Left ventricle myocardium inferior (tissue), 1 donor: Measurements from ENCODE around the gene RAB40C. TPM values are rescaled to one million over a fixed set of nuclear protein-coding genes. Genes with fewer than 3 reads are reported as not detected.

ENCODE experiments used
- DNase-seq: peaks from one replicate; pipeline ENCODE4 v3.0.0-alpha.2; 2020
- H3K27ac ChIP-seq: fragments of 200-600 bp; replicated peaks from 2 replicates; pipeline ENCODE4 v1.8.0; 2021
- H3K27me3 ChIP-seq: fragments of 200-600 bp; 2 replicates; pipeline ENCODE4 v1.8.0; 2021; ENCODE audit warnings: low read depth
- H3K36me3 ChIP-seq: fragments of 200-600 bp; 2 replicates; pipeline ENCODE4 v1.8.0; 2021
- H3K4me1 ChIP-seq: fragments of 200-600 bp; 2 replicates; pipeline ENCODE4 v1.8.0; 2021
- H3K4me3 ChIP-seq: fragments of 200-600 bp; 2 replicates; pipeline ENCODE4 v1.8.0; 2021; ENCODE audit warnings: mild to moderate bottlenecking, moderate library complexity
- H3K9me3 ChIP-seq: fragments of 200-600 bp; replicated peaks from 2 replicates; pipeline ENCODE4 v1.8.0; 2021
- CTCF ChIP-seq: fragments of 200-600 bp; IDR thresholded peaks from 2 replicates; pipeline ENCODE4 v1.8.0; 2021; ENCODE audit warnings: antibody characterized with exemption, mild to moderate bottlenecking, borderline replicate concordance
- intact Hi-C: fragments of 100-400 bp; cut with micrococcal nuclease; formaldehyde crosslinking; loops from one replicate; pipeline ENCODE4 v1.11.0; 2022
- total RNA-seq: library from RNA; stranded (reverse); fragmentation: NEBNext Ultra II Directional; extraction: Animal tissue kit (Norgen Biotek cat#: 25700); gene quantifications from one replicate; pipeline ENCODE4 v1.2.1, GENCODE V29; 2021
- donor health status: DM: no; HTN: yes; CAD: no; lungs with severe emphysema.

Gene RAB40C
- total RNA-seq, 1 donor from 2014 or later = 10.3 TPM

DNA sequence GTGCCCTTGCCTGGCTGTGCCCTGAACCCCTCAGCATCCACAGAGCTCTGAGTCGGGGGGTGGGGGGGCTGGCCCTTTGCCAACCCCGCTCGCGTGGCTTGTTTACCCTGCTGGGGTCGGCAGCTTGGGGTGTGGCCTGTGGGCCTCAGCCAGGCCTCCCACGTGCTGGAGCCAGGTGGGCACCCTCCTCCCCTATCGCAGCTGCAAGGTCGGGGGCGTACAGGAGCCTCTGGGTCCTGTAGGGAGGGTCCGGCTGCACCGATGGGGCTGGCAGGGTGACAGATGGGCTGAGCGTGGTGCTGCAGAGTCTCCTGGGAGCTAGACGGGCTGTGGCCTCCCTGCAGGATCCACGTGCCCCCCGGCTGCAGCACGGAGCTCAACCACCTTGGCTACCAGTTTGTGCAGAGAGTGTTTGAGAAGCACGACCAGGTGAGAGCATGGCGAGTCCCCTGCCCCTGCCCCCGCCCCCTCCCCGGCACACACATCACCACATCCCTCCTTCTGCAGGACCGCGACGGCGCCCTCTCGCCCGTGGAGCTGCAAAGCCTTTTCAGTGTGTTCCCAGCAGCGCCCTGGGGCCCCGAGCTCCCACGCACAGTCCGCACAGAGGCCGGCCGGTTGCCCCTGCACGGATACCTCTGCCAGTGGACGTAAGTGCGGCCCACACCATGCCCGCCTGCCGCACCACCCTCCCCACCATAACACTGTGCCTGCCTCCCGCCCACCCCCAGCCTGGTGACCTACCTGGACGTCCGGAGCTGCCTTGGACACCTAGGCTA lies 81.7 kb downstream of the RAB40C start:
- no peak for TF ChIP-seq CTCF
- intact Hi-C loops = no loop called here
- H3K27me3 ChIP-seq = peaks cover 2% of the 10 kb centered on the region
- peaks cover 50% of the 10 kb centered on the region for H3K4me1 ChIP-seq
- H3K27ac ChIP-seq = no peak overlapping the region
- no peaks in the 10 kb centered on the region for H3K9me3 ChIP-seq
- H3K4me3 ChIP-seq = no peak overlapping the region
- DNase-seq = no peak
- H3K36me3 ChIP-seq = peaks cover 55% of the 10 kb centered on the region

DNA sequence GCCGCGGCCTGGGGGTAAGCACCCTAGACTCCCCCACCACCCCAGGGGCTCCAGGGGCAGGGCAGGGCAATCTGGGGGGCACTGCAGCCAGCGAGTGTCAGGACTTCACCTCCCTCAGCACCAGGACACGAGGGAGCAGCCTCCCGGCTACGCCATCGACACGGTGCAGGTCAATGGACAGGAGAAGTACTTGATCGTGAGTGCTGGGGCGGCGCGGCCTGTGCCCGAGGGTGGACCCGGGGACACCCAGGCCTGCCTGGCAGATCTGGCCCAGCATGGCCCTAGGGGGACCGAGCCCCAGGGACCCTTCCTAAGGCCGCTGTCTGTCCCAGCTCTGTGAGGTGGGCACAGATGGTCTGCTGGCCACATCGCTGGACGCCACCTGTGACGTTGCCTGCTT lies 82.5 kb downstream of the RAB40C start:
- H3K9me3 ChIP-seq = no peaks in the 10 kb centered on the region
- H3K4me1 ChIP-seq = peaks cover 45% of the 10 kb centered on the region
- H3K27me3 ChIP-seq = peaks cover 11% of the 10 kb centered on the region
- intact Hi-C loops = no loop called here
- TF ChIP-seq CTCF = no peak
- H3K36me3 ChIP-seq = peaks cover 55% of the 10 kb centered on the region
- no peak for DNase-seq
- no peak overlapping the region for H3K4me3 ChIP-seq
- no peak overlapping the region for H3K27ac ChIP-seq

DNA sequence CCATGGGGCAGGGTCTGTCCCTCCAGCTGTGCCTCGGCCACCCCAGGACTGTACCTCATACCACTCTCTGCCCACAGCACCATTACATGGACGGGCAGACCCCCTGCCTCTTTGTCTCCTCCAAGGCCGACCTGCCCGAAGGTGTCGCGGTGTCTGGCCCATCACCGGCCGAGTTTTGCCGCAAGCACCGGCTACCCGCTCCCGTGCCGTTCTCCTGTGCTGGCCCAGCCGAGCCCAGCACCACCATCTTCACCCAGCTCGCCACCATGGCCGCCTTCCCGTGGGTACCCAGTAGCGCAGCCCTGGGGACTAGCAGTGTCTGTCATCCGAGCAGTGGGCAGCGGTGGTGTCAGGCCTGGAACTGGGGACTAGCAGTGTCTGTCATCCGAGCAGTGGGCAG lies 83.0 kb downstream of the RAB40C start:
- Histone ChIP-seq H3K27ac (no peak overlapping the region), H3K27me3 (peaks cover 15% of the 10 kb centered on the region), H3K9me3 (no peaks in the 10 kb centered on the region), H3K36me3 (peaks cover 55% of the 10 kb centered on the region), H3K4me1 (peaks cover 40% of the 10 kb centered on the region), H3K4me3 (no peak overlapping the region)
- intact Hi-C loops = no loop called here
- TF ChIP-seq CTCF = no peak
- DNase-seq = no peak

- intact Hi-C loops = no loop called here
- H3K27ac ChIP-seq = no peak overlapping the region
Observed at GRCh38 chr16:673399-673991, 83.6 kb downstream of the RAB40C start.

More at GRCh38 chr16:673399-673991, 83.6 kb downstream of the RAB40C start:
- no peak overlapping the region for H3K4me3 ChIP-seq
- H3K9me3 ChIP-seq = no peaks in the 10 kb centered on the region
- peaks cover 35% of the 10 kb centered on the region for H3K4me1 ChIP-seq
- peaks cover 19% of the 10 kb centered on the region for H3K27me3 ChIP-seq
- no peak for DNase-seq
- no peak for TF ChIP-seq CTCF
- peaks cover 55% of the 10 kb centered on the region for H3K36me3 ChIP-seq
